ENCODE data around the gene NABP2.

Gene NABP2

GRCh38 chr12:56222531-56222895 lies 1.6 kb upstream of the NABP2 start:
- H3K4me3 ChIP-seq (ENCODE audit: low read depth, low read length) = peak overlapping the region; percentile 93
- no peak for DNase-seq (ENCODE audit: low read depth)
- TF ChIP-seq, protein P1, sequence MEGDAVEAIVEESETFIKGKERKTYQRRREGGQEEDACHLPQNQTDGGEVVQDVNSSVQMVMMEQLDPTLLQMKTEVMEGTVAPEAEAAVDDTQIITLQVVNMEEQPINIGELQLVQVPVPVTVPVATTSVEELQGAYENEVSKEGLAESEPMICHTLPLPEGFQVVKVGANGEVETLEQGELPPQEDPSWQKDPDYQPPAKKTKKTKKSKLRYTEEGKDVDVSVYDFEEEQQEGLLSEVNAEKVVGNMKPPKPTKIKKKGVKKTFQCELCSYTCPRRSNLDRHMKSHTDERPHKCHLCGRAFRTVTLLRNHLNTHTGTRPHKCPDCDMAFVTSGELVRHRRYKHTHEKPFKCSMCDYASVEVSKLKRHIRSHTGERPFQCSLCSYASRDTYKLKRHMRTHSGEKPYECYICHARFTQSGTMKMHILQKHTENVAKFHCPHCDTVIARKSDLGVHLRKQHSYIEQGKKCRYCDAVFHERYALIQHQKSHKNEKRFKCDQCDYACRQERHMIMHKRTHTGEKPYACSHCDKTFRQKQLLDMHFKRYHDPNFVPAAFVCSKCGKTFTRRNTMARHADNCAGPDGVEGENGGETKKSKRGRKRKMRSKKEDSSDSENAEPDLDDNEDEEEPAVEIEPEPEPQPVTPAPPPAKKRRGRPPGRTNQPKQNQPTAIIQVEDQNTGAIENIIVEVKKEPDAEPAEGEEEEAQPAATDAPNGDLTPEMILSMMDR (conservative IDR thresholded peaks at IDR 0.05; ENCODE audit: low read depth, low read length) = no peak

DNA sequence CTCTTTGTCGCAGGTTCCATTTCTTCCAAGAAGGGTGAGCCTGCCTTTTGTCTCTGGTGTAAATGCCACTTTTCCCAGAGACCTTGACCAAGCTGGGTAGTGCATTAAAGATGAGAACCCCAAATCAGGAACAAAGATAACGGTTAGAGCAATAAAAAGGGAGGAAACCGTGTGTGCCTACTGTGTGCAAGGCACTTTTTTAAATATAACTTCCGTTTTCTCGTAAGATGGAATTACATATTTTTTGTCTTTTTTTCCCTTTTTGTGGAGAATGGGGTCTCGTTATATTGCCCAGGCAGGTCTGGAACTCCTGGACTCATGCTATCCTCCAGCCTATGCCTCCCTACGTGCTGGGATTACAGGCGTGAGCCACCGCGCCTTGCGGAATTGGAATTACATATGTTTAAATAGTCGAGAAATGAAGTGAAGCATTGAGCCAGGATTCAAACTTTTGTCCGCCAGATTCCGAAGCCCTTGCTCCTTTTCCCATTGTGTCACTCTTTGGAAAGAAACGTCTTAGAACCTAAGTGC lies 506 bp upstream of the NABP2 start:
- no peak for DNase-seq (ENCODE audit: low read depth)
- TF ChIP-seq, protein P1 (conservative IDR thresholded peaks at IDR 0.05; ENCODE audit: low read depth, low read length) = no peak
- peak overlapping the region; percentile 34 for H3K4me3 ChIP-seq (ENCODE audit: low read depth, low read length)

GRCh38 chr12:56224954-56225353 lies 812 bp downstream of the NABP2 start:
- peak overlapping the region; percentile 80 for H3K4me3 ChIP-seq (ENCODE audit: low read depth, low read length)
- TF ChIP-seq, protein P1 (conservative IDR thresholded peaks at IDR 0.05; ENCODE audit: low read depth, low read length) = no peak
- DNase-seq (ENCODE audit: low read depth) = no peak

DNA sequence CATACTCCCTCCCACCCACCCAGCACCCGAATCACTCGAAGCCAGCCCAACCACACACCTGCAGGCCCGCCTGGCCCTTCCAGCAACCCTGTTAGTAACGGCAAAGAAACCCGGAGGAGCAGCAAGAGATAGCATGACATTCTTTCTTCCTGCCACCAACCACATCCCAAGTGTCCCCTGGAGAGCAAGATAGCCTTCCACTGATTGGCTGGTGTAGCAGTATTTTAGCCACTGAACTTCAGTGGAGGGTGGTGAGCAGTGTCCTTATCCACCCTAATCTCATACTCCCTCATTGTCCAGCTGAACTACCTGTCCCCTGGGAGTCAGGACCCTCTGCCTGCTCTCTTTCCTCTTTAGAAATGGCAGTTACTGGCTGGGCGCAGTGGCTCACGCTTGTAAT lies 4.9 kb downstream of the NABP2 start:
- H3K4me3 ChIP-seq (ENCODE audit: low read depth, low read length) = no peak overlapping the region
- no peak for DNase-seq (ENCODE audit: low read depth)
- TF ChIP-seq, protein P1 (conservative IDR thresholded peaks at IDR 0.05; ENCODE audit: low read depth, low read length) = no peak

- TF ChIP-seq, protein P1 (conservative IDR thresholded peaks at IDR 0.05; ENCODE audit: low read depth, low read length) = no peak
- no peak within 1 kb of the TSS for H3K4me3 ChIP-seq (ENCODE audit: low read depth, low read length)
- no peak for DNase-seq (ENCODE audit: low read depth)
Measured at GRCh38 chr12:56229916-56230431, 5.8 kb downstream of the NABP2 start, which contains the start of gene SLC39A5. SLC39A5 (plus strand) TSS chr12:56230051; CDS start chr12:56231275, 1,224 bp downstream.

DNA sequence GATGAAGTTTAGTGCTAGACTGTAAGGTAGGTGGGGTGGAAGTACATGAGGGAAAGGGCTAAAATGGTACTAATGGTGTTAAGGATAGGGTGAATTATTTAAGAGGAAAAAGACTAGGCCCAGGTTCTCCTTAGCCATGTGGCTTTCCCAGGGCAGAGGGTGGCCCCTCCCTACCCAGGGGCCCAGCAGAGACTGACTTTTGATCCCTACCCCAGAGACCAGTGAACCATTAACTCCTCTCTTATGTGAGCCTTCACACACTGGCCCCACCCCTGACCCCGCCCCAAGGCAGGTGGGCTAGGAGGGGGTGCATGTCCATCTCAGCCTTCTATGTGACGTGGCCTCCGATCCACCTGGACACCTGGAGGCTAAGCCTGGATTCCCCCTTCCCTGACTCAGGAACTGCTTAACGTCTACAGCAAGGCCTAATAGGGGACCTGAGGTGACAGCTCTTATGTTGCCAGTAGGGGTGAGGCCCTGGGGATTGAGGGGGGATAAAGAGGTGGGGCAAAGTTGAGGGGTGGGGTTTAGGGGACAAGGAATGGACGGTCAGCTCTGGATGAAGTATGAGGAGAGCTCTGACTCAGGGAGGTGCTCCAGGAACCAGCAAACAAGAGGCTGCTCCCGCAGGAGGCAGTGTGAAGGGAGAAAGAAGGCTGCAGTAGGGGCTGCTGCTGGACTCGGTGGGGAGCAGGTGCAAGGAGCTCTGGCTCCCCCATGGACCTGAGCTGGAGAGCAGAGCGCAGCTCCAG lies 6.5 kb downstream of the NABP2 start:
- TF ChIP-seq, protein P1 (conservative IDR thresholded peaks at IDR 0.05; ENCODE audit: low read depth, low read length) = no peak
- no peak for DNase-seq (ENCODE audit: low read depth)
- H3K4me3 ChIP-seq (ENCODE audit: low read depth, low read length) = no peak overlapping the region
